ENCODE measurements around the gene LDLRAD4. TPM values are rescaled to one million over a fixed set of nuclear protein-coding genes. Genes with fewer than 3 reads are reported as not detected.

Gene LDLRAD4
- total and polyA plus RNA-seq, 9 of the 15 experiments (the other 6 are each of a cell fraction or from before 2014, with no cell fraction given), result 0.01 TPM; not detected in 8

GRCh38 chr18:13500869-13501542 lies 282.4 kb downstream of the LDLRAD4 start:
- no peak overlapping the region for H3K4me3 ChIP-seq
- ATAC-seq, result no peak
- no peaks in the 10 kb centered on the region for H3K9me3 ChIP-seq (replicated peaks; ENCODE audit: control insufficient read depth, insufficient read depth, low read depth, low read length)
- no peak for FAIRE-seq
- BruUV-seq (replicated peaks), result no TSS peak
- peaks cover 21 to 49% of the 10 kb centered on the region in 2 experiments for H3K27me3 ChIP-seq (ENCODE audit: control insufficient read depth in 2 of 2, insufficient read depth in 2 of 2, low read length in 2 of 2)
- H3K79me2 ChIP-seq (ENCODE audit: control insufficient read depth, insufficient read depth, low read length), result no peaks in the 10 kb centered on the region
- no peak overlapping the region for H3K9ac ChIP-seq (ENCODE audit: insufficient read depth in 1 of 2, low read depth in 2 of 2, low read length in 2 of 2)
- no peak overlapping the region for H2AFZ ChIP-seq (ENCODE audit: low read depth, low read length)
- H3K36me3 ChIP-seq (ENCODE audit: control insufficient read depth, insufficient read depth, low read length), result no peaks in the 10 kb centered on the region
- 0% methylated on average over 9 of the region's 10 CpGs for WGBS (ENCODE audit: insufficient coverage, low coverage, missing lambda C conversion rate)
- intact Hi-C loops (cut with micrococcal nuclease), result no loop called here
- H3K27ac ChIP-seq (ENCODE audit: extremely low read depth, low read depth, low read length), result no peak overlapping the region
- no peaks in the 10 kb centered on the region for H3K9me1 ChIP-seq (ENCODE audit: control insufficient read depth, insufficient read depth, low read length)
- H4K20me1 ChIP-seq (replicated peaks; ENCODE audit: control insufficient read depth, insufficient read depth, low read length), result no peaks in the 10 kb centered on the region; the same call in 1 of the 2 replicates
- CTCF ChIA-PET (ENCODE audit: low intra/inter-chr PET ratio), result no interaction called here
- POLR2A ChIA-PET, result interaction anchor here (0.6 kb wide), 1 partner anchor 42 kb away, joined by 3 read pairs; no protein-coding TSS in a partner anchor
- in situ Hi-C loops (cut with MboI), result no loop called here
- no peak for DNase-seq (ENCODE audit: extremely low read depth in 1 of 4, low spot score in 3 of 4)
- no peak overlapping the region for H3K4me2 ChIP-seq (ENCODE audit: insufficient read depth, low read length)
- H3K4me1 ChIP-seq (replicated peaks in 1 of 2; ENCODE audit: control insufficient read depth in 2 of 2, insufficient read depth in 2 of 2, low read length in 2 of 2), result no peaks in the 10 kb centered on the region; a peak in 1 of 5 replicates
- TF ChIP-seq HLTF (IDR thresholded peaks at IDR 0.05), result no peak
- no peak for TF ChIP-seq SNRNP70 (optimal IDR thresholded peaks at IDR 0.05; ENCODE audit: low read depth, low read length)
- TF ChIP-seq SMARCA5 (IDR thresholded peaks at IDR 0.05), result no peak
- no peak for TF ChIP-seq ATF7 (IDR thresholded peaks at IDR 0.05)
- TF ChIP-seq ARNT (IDR thresholded peaks at IDR 0.05), result no peak
- TF ChIP-seq ZNF282 (CRISPR knock-in tag; IDR thresholded peaks at IDR 0.05), result no peak
- TF ChIP-seq VEZF1 (CRISPR knock-in tag; IDR thresholded peaks at IDR 0.05), result no peak
- no peak for TF ChIP-seq TSHZ1 (CRISPR knock-in tag; IDR thresholded peaks at IDR 0.05)
- no peak for TF ChIP-seq ZNF140 (CRISPR knock-in tag; IDR thresholded peaks at IDR 0.05)
- TF ChIP-seq POLR2B (IDR thresholded peaks at IDR 0.05; ENCODE audit: low read depth, partially characterized antibody), result no peak
- no peak for TF ChIP-seq POLR2AphosphoS5 (IDR thresholded peaks at IDR 0.05; ENCODE audit: control insufficient read depth, insufficient read depth, low read depth, low read length)
- no peak for TF ChIP-seq ARID1B (IDR thresholded peaks at IDR 0.05)
- TF ChIP-seq DEAF1 (CRISPR knock-in tag; IDR thresholded peaks at IDR 0.05), result no peak
- TF ChIP-seq ILF3 (IDR thresholded peaks at IDR 0.05; ENCODE audit: borderline replicate concordance), result no peak
- TF ChIP-seq MLX (CRISPR knock-in tag; conservative IDR thresholded peaks at IDR 0.05), result no peak
- TF ChIP-seq EWSR1 (IDR thresholded peaks at IDR 0.05; ENCODE audit: borderline replicate concordance, low read depth, partially characterized antibody), result no peak

All from K562 (cell line).